Fibroblast of villous mesenchyme (primary cell): ENCODE measurements around the gene A4GNT. TPM values are rescaled to one million over a fixed set of nuclear protein-coding genes. Genes with fewer than 3 reads are reported as not detected.

Source experiments
- DNase-seq: peaks from one replicate; pipeline ENCODE4 v3.0.0-alpha.2; 2010; ENCODE audit warnings: low read depth
- H3K4me3 ChIP-seq: 2 replicates; pipeline ENCODE4 v1.5.1; 2011; ENCODE audit warnings: low read depth, mild to moderate bottlenecking, low read length
- total RNA-seq: library from RNA; depleted of rRNA; stranded (reverse); fragments of >200 nt; gene quantifications from 2 replicates; pipeline ENCODE4 v1.2.3, GENCODE V29; 2012
- TF ChIP-seq, protein P1 (sequence below): IDR thresholded peaks from 2 replicates; pipeline ENCODE4 v1.5.1; 2012; ENCODE audit warnings: low read depth, mild to moderate bottlenecking, low read length; ENCODE audit not compliant: insufficient read depth

Gene A4GNT
- total RNA-seq, 1 donor: under 0.01 TPM

DNA sequence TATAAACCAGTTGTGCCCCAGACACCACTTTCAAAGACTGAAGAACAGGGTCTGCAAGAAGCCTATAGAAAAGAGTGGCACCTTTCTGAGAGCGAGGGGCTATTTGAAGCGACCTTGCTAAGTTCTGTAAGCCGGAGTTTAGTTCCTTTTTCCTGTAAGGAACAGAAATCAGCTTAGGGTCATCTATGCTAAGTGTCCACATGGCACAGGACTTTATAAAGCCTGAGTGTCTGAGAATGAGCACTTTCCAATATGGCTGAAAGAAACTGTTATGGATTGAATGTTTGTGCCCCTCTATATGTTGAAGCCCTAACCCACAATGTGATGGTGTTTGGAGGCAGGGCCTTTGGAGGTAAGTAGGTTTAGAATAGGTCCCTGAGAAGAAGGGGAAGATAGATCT is 4.0 kb upstream of the A4GNT start:
- no peak overlapping the region for H3K4me3 ChIP-seq
- TF ChIP-seq, protein P1, sequence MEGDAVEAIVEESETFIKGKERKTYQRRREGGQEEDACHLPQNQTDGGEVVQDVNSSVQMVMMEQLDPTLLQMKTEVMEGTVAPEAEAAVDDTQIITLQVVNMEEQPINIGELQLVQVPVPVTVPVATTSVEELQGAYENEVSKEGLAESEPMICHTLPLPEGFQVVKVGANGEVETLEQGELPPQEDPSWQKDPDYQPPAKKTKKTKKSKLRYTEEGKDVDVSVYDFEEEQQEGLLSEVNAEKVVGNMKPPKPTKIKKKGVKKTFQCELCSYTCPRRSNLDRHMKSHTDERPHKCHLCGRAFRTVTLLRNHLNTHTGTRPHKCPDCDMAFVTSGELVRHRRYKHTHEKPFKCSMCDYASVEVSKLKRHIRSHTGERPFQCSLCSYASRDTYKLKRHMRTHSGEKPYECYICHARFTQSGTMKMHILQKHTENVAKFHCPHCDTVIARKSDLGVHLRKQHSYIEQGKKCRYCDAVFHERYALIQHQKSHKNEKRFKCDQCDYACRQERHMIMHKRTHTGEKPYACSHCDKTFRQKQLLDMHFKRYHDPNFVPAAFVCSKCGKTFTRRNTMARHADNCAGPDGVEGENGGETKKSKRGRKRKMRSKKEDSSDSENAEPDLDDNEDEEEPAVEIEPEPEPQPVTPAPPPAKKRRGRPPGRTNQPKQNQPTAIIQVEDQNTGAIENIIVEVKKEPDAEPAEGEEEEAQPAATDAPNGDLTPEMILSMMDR: no peak
- DNase-seq: no peak

DNA sequence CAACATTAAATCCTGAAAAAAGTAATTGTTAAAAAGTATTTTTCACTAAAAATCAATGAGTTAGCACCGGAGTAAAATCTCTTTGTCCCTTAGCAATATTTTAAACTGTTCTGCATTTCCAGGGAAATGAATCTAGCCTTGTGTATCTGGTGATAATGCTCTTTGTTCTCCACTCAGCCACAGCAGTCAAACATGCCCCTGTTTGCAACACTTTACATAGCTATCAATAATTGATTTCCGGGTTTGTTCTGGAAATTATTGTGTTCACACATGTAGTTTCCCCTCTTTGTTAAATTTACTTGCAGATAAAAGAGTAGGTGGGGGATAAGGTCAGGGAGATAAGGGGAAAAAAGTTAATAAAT is 3.6 kb upstream of the A4GNT start:
- TF ChIP-seq, protein P1: no peak
- DNase-seq: no peak
- H3K4me3 ChIP-seq: no peak overlapping the region

DNA sequence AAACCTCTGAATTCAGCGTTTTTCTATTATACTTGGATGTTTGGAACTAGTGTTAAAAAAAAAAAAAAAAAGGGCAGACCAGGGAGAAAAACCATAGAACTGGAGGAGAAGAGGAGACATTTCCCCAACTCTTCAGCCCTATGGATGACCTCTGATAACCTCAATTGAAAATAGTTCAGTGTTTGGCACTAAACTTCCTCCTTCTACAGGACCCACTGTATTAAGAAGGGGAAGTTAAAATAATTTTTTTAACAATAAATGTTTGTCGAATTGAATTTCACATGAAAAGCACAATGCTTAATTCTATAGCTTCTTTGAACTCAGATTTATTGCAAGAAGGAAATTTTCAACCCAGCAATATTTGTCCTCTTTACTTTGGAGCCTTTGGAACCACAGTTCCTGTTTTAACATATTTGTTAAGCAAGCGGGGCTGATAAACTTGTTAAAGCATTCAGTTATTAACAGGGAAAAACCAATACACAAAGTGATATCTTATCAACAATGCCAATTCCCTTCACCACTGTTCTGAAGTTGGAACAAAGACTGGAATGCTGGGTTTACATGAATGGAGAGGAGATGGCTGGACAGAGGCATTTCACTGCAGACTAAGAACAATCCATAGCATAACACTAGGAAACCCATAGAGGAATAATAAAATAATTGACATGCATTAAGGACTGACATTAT is 3.1 kb upstream of the A4GNT start:
- DNase-seq: no peak
- TF ChIP-seq, protein P1: no peak
- H3K4me3 ChIP-seq: no peak overlapping the region

DNA sequence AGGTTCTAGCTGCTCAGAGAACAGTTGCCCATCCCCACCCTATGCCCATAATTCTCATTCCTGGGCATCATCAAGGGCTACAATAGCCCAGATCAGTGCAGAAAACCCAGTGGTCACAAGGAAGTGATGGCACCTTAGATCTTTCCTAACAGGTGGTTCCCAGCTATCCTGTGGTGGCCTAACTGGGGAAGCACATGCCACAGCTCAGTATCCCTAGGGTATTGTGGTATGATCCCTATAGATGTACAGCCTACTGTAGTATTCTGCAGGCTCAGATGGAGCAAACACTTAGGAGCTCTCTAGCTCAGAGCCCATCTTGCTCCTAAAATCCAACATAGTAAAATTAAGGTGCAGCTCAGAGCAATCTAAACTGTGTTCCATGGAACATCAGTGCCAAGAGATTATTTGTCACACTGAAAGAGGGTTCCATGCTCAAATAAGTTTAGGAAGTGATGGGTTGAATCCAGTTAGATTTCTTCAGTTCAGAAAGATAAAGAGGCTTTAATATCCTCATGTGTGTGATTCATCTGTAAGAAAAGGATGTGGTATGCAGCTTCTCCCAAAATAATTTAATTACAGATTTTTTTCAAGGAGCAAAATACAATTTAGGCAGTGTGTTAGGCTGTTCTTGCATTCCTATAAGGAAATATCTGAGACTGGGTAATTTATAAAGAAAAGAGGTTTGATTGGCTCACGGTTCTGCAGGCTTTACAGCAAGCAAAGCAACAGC is 4.4 kb downstream of the A4GNT start:
- H3K4me3 ChIP-seq: no peak overlapping the region
- no peak for DNase-seq
- TF ChIP-seq, protein P1: no peak

- H3K4me3 ChIP-seq: no peak overlapping the region
- peak; percentile 73 for DNase-seq
- TF ChIP-seq, protein P1: no peak
Measured at GRCh38 chr3:138125548-138126221, 6.5 kb downstream of the A4GNT start.

GRCh38 chr3:138124706-138125355 is 7.4 kb downstream of the A4GNT start:
- TF ChIP-seq, protein P1: no peak
- DNase-seq: peak; percentile 63
- no peak overlapping the region for H3K4me3 ChIP-seq
